Common myeloid progenitor, CD34-positive (primary cell): Measurements from ENCODE around the gene MRPL45.

Experiments
- CTCF ChIA-PET: fragments of 350-600 bp; sonication (Branson Sonifier 250); formaldehyde crosslinking; loops from one replicate; lab custom pipeline; 2021; ENCODE audit warnings: antibody characterized with exemption; lab: Charles Lee
- POLR2A ChIA-PET: fragments of 350-600 bp; sonication (Branson Sonifier 250); formaldehyde crosslinking; loops from one replicate; lab custom pipeline; 2021; ENCODE audit warnings: antibody characterized with exemption; lab: Charles Lee
- DNase-seq, 3 donors: peaks; one replicate each; pipeline versions ENCODE4 v3.0.0 to v3.0.0-alpha.2; 2013
- H3K27ac ChIP-seq, 2 experiments: 1 replicate in 1 of 2; 2 replicates in 1 of 2; pipeline ENCODE4 v1.7.0; 2013; ENCODE audit warnings: inconsistent platforms in 2 of 2, low read length in 2 of 2, mild to moderate bottlenecking in 2 of 2, low read depth in 1 of 2, moderate library complexity in 1 of 2; ENCODE audit not compliant: severe bottlenecking in 2 of 2, insufficient read depth in 1 of 2, poor library complexity in 1 of 2
- H3K27me3 ChIP-seq, 5 experiments: replicated peaks in 2 of 5; 1 replicate in 3 of 5; 2 replicates in 2 of 5; pipeline versions ENCODE4 v1.6.1 to v1.7.0; 2013; ENCODE audit warnings: low read length in 4 of 5, mild to moderate bottlenecking in 2 of 5, moderate library complexity in 2 of 5, inconsistent platforms in 1 of 5; ENCODE audit not compliant: insufficient read depth in 5 of 5, control insufficient read depth in 4 of 5
- H3K36me3 ChIP-seq, 4 experiments: 1 replicate in 2 of 4; 2 replicates in 2 of 4; pipeline versions ENCODE4 v1.6.1 to v1.7.0; 2013; ENCODE audit warnings: low read length in 3 of 4, control low read depth in 1 of 4, mild to moderate bottlenecking in 1 of 4; ENCODE audit not compliant: control insufficient read depth in 4 of 4, insufficient read depth in 4 of 4
- H3K4me1 ChIP-seq, 4 experiments: 1 replicate in 3 of 4; 2 replicates in 1 of 4; pipeline versions ENCODE4 v1.6.1 to v1.7.1; 2013; ENCODE audit warnings: low read length in 3 of 4, mild to moderate bottlenecking in 3 of 4, control low read depth in 1 of 4, inconsistent platforms in 1 of 4, moderate library complexity in 1 of 4; ENCODE audit not compliant: control insufficient read depth in 4 of 4, insufficient read depth in 4 of 4; ENCODE audit errors: control extremely low read depth in 1 of 4
- H3K4me3 ChIP-seq, 7 experiments: 1 replicate in 4 of 7; 2 replicates in 3 of 7; pipeline versions ENCODE4 v1.5.1 to v1.7.0; 2013; ENCODE audit warnings: mild to moderate bottlenecking in 7 of 7, low read length in 6 of 7, moderate library complexity in 6 of 7, inconsistent platforms in 2 of 7, low read depth in 2 of 7, control low read depth in 1 of 7; ENCODE audit not compliant: insufficient read depth in 4 of 7, control insufficient read depth in 1 of 7; ENCODE audit errors: extremely low read depth in 1 of 7
- H3K9me3 ChIP-seq, 5 experiments: 1 replicate in 4 of 5; 2 replicates in 1 of 5; pipeline versions ENCODE4 v1.6.1 to v1.7.1; 2013; ENCODE audit warnings: low read length in 4 of 5, mild to moderate bottlenecking in 2 of 5, inconsistent platforms in 1 of 5, low read depth in 1 of 5, moderate library complexity in 1 of 5; ENCODE audit not compliant: control insufficient read depth in 4 of 5, insufficient read depth in 2 of 5; ENCODE audit errors: control extremely low read depth in 1 of 5
- WGBS: methylation state at CpG from one replicate; pipeline ENCODE4 v1.1.5; 2013; ENCODE audit not compliant: insufficient coverage; 5-methylcytosine and 5-hydroxymethylcytosine counted together

The MRPL45 gene

GRCh38 chr17:38353668-38354067 is 56.7 kb downstream of the MRPL45 start:
- DNase-seq: no peak
- peaks cover 0 to 3% (median under 1%) of the 10 kb centered on the region in 4 experiments for H3K36me3 ChIP-seq
- H3K4me3 ChIP-seq: peak overlapping the region in 3 of 7 experiments; percentile 33 to 83 (median 79)
- no peaks in the 10 kb centered on the region for H3K9me3 ChIP-seq
- peaks cover 1 to 29% (median 20%) of the 10 kb centered on the region in 4 experiments for H3K4me1 ChIP-seq
- 97% methylated on average over 10 of the region's 13 CpGs for WGBS
- ChIA-PET POLR2A (no interaction called here), CTCF (interaction anchor here (1.0 to 3.0 kb wide), 7 partner anchors 8 to 61 kb away, joined by 3 to 11 read pairs (median 4); no protein-coding TSS in a partner anchor)
- H3K27me3 ChIP-seq: no peaks in the 10 kb centered on the region
- H3K27ac ChIP-seq: no peak overlapping the region

- Histone ChIP-seq H3K9me3 (no peaks in the 10 kb centered on the region), H3K27ac (no peak overlapping the region), H3K4me3 (no peak overlapping the region), H3K27me3 (no peaks in the 10 kb centered on the region), H3K4me1 (peaks cover 1 to 29% (median 20%) of the 10 kb centered on the region in 4 experiments), H3K36me3 (peaks cover 0 to 3% (median under 1%) of the 10 kb centered on the region in 4 experiments)
- POLR2A ChIA-PET: no interaction called here
- CTCF ChIA-PET: interaction anchor here (1.1 to 3.0 kb wide), 7 partner anchors 8 to 60 kb away, joined by 3 to 11 read pairs (median 4); no protein-coding TSS in a partner anchor
- WGBS: 88% methylated on average over 4 of the region's 7 CpGs
- DNase-seq: no peak
Observed at GRCh38 chr17:38354466-38354865, 57.5 kb downstream of the MRPL45 start.

GRCh38 chr17:38355251-38355650 is 58.3 kb downstream of the MRPL45 start:
- 100% methylated on average over 3 of the region's 4 CpGs for WGBS
- DNase-seq: no peak
- H3K4me1 ChIP-seq: peaks cover 1 to 29% (median 20%) of the 10 kb centered on the region in 4 experiments
- CTCF ChIA-PET: interaction anchor here (0.8 to 3.0 kb wide), 4 partner anchors 8 to 59 kb away, joined by 3 to 11 read pairs (median 6); no protein-coding TSS in a partner anchor
- peaks cover 0 to 3% (median under 1%) of the 10 kb centered on the region in 4 experiments for H3K36me3 ChIP-seq
- POLR2A ChIA-PET: no interaction called here
- H3K4me3 ChIP-seq: no peak overlapping the region
- no peaks in the 10 kb centered on the region for H3K9me3 ChIP-seq
- H3K27ac ChIP-seq: no peak overlapping the region
- no peaks in the 10 kb centered on the region for H3K27me3 ChIP-seq

GRCh38 chr17:38357486-38358123 is 60.6 kb downstream of the MRPL45 start:
- WGBS: 79% methylated on average over 2 of the region's 2 CpGs
- Histone ChIP-seq H3K36me3 (peaks cover 1 to 12% (median 5%) of the 10 kb centered on the region in 4 experiments), H3K27ac (no peak overlapping the region), H3K4me3 (no peak overlapping the region), H3K9me3 (no peaks in the 10 kb centered on the region), H3K4me1 (peaks cover 1 to 19% (median 17%) of the 10 kb centered on the region in 4 experiments), H3K27me3 (no peaks in the 10 kb centered on the region)
- ChIA-PET CTCF (interaction anchor here (2.0 kb wide), 1 partner anchor 8 kb away, joined by 10 read pairs; no protein-coding TSS in a partner anchor), POLR2A (no interaction called here)
- DNase-seq: no peak

GRCh38 chr17:38358586-38359513 is 61.9 kb downstream of the MRPL45 start:
- peaks cover 2 to 12% (median 8%) of the 10 kb centered on the region in 4 experiments for H3K36me3 ChIP-seq
- H3K4me3 ChIP-seq: no peak overlapping the region
- CTCF ChIA-PET: interaction anchor here (1.2 to 2.0 kb wide), 6 partner anchors 10 to 65 kb away, joined by 3 to 10 read pairs (median 4); no protein-coding TSS in a partner anchor
- H3K9me3 ChIP-seq: no peaks in the 10 kb centered on the region
- H3K4me1 ChIP-seq: peaks cover 1 to 8% (median 7%) of the 10 kb centered on the region in 4 experiments
- DNase-seq: no peak
- WGBS: 98% methylated on average over 6 of the region's 9 CpGs
- no peaks in the 10 kb centered on the region for H3K27me3 ChIP-seq
- POLR2A ChIA-PET: no interaction called here
- H3K27ac ChIP-seq: no peak overlapping the region

GRCh38 chr17:38361694-38362465 is 64.9 kb downstream of the MRPL45 start:
- CTCF ChIA-PET: interaction anchor here (0.8 to 2.3 kb wide), 6 partner anchors 8 to 53 kb away, joined by 3 to 7 read pairs (median 3); partner anchors contain the start of gene SOCS7
- Histone ChIP-seq H3K36me3 (peaks cover 7 to 33% (median 20%) of the 10 kb centered on the region in 4 experiments), H3K4me3 (no peak overlapping the region), H3K4me1 (no peaks in the 10 kb centered on the region), H3K9me3 (no peaks in the 10 kb centered on the region), H3K27me3 (no peaks in the 10 kb centered on the region), H3K27ac (no peak overlapping the region)
- POLR2A ChIA-PET: no interaction called here
- DNase-seq: no peak
- WGBS: 95% methylated on average over 4 of the region's 5 CpGs
